NCI-H1048 (cell line): ENCODE results near the gene OSBPL2.

Experiments used
- DNase-seq: peaks from one replicate; lab custom pipeline; 2025; lab: John Stamatoyannopoulos, UW

The OSBPL2 gene

GRCh38 chr20:62313021-62313420, 74.7 kb downstream of the OSBPL2 start:
- no peak for DNase-seq

GRCh38 chr20:62313460-62314338, 75.4 kb downstream of the OSBPL2 start:
- DNase-seq, result no peak

- no peak for DNase-seq
Measured at GRCh38 chr20:62314339-62314638, 76.0 kb downstream of the OSBPL2 start.

- no peak for DNase-seq
Measured at GRCh38 chr20:62314711-62315302, 76.5 kb downstream of the OSBPL2 start.

GRCh38 chr20:62315773-62316172, 77.5 kb downstream of the OSBPL2 start:
- DNase-seq, result no peak

GRCh38 chr20:62316331-62317166, 78.2 kb downstream of the OSBPL2 start:
- DNase-seq, result no peak

- no peak for DNase-seq
Measured at GRCh38 chr20:62317167-62317655, 78.9 kb downstream of the OSBPL2 start.

- DNase-seq, result no peak
Measured at GRCh38 chr20:62318400-62319345, 80.4 kb downstream of the OSBPL2 start.

GRCh38 chr20:62319346-62319909, 81.1 kb downstream of the OSBPL2 start:
- DNase-seq, result no peak

GRCh38 chr20:62320581-62321354, 82.4 kb downstream of the OSBPL2 start:
- DNase-seq, result no peak

GRCh38 chr20:62321521-62321948, 83.2 kb downstream of the OSBPL2 start:
- no peak for DNase-seq

GRCh38 chr20:62321975-62322374, 83.7 kb downstream of the OSBPL2 start:
- DNase-seq, result no peak

GRCh38 chr20:62322492-62323041, 84.2 kb downstream of the OSBPL2 start:
- no peak for DNase-seq

- DNase-seq, result no peak
Measured at GRCh38 chr20:62323146-62323979, 85.0 kb downstream of the OSBPL2 start.

- DNase-seq, result no peak
Measured at GRCh38 chr20:62323980-62324906, 85.9 kb downstream of the OSBPL2 start.

GRCh38 chr20:62325172-62325905, 87.0 kb downstream of the OSBPL2 start:
- no peak for DNase-seq

GRCh38 chr20:62326559-62326958, 88.2 kb downstream of the OSBPL2 start:
- DNase-seq, result no peak
